NAMALWA (cell line): Measurements from ENCODE around the gene CHRM5.
"Not testable (repeated sequence)": the region's sequence is repeated elsewhere in the genome, so short reads cannot be mapped to it uniquely, and the experiment has no call there.

Experiments
- DNase-seq: peaks from one replicate; pipeline ENCODE4 v3.0.0-alpha.2; 2015; ENCODE audit warnings: low spot score

Gene CHRM5

GRCh38 chr15:33988384-33988783, 20.1 kb downstream of the CHRM5 start:
- DNase-seq: no peak

- DNase-seq: peak; percentile 61
Measured at GRCh38 chr15:33994005-33994615, 25.8 kb downstream of the CHRM5 start.

GRCh38 chr15:33995666-33996065, 27.4 kb downstream of the CHRM5 start:
- not testable (repeated sequence) for DNase-seq

GRCh38 chr15:34001536-34001935, 33.2 kb downstream of the CHRM5 start:
- DNase-seq: no peak

GRCh38 chr15:34006381-34006780, 38.1 kb downstream of the CHRM5 start:
- DNase-seq: no peak

- DNase-seq: no peak
Measured at GRCh38 chr15:34009656-34010055, 41.4 kb downstream of the CHRM5 start.

GRCh38 chr15:34010921-34011320, 42.6 kb downstream of the CHRM5 start:
- no peak for DNase-seq

- DNase-seq: no peak
Measured at GRCh38 chr15:34011481-34011880, 43.2 kb downstream of the CHRM5 start.

GRCh38 chr15:34012461-34013028, 44.2 kb downstream of the CHRM5 start:
- DNase-seq: no peak

- DNase-seq: no peak
Measured at GRCh38 chr15:34013746-34014145, 45.4 kb downstream of the CHRM5 start.

GRCh38 chr15:34014556-34014955, 46.3 kb downstream of the CHRM5 start:
- no peak for DNase-seq

- DNase-seq: no peak
Measured at GRCh38 chr15:34018021-34018645, 49.8 kb downstream of the CHRM5 start.

- DNase-seq: not testable (repeated sequence)
Measured at GRCh38 chr15:34018738-34019137, 50.4 kb downstream of the CHRM5 start.

GRCh38 chr15:34019369-34019990, 51.2 kb downstream of the CHRM5 start:
- no peak for DNase-seq

- no peak for DNase-seq
Measured at GRCh38 chr15:34023907-34024306, 55.6 kb downstream of the CHRM5 start.

- DNase-seq: no peak
Measured at GRCh38 chr15:34025252-34025651, 57.0 kb downstream of the CHRM5 start.

GRCh38 chr15:34027606-34028005, 59.3 kb downstream of the CHRM5 start:
- DNase-seq: no peak

- no peak for DNase-seq
Measured at GRCh38 chr15:34031987-34032760, 63.9 kb downstream of the CHRM5 start.

- peak; percentile 79 for DNase-seq
Measured at GRCh38 chr15:34038023-34038870, 70.0 kb downstream of the CHRM5 start.

- DNase-seq: peak; percentile 65
Measured at GRCh38 chr15:34038871-34039789, 70.8 kb downstream of the CHRM5 start, which contains the start of gene AVEN. Gene AVEN (minus strand): TSS chr15:34039204. CDS start chr15:34039046, 158 bp downstream.
